Measurements from ENCODE around the gene CRMP1. TPM values are rescaled to one million over a fixed set of nuclear protein-coding genes. Genes with fewer than 3 reads are reported as not detected.

The CRMP1 gene
- total and polyA plus RNA-seq, 2 of the 8 experiments (the other 6 are each of a cell fraction or from before 2014, with no cell fraction given) = 120 to 131 TPM

DNA sequence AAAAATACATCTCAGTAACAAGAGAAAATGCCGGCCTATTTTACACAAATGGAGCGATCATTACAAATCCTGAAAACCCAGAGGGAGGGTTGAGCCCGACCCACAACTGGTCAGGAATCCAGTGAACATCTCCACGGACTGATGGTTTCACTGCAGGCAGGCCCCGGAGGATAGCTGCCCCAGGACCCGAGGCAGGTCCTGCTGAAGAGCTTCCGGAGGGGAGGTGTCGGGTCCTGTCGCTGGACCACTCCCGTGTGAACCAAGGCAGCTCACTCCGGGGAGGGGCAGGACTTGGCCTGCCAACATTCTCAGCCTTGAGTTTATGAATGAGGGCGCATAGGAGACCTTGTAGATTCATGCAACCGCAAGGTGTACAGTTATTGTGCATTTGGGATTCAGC lies 4.8 kb upstream of the CRMP1 start:
- Histone ChIP-seq H2BK20ac (ENCODE audit: low read length) (no peak overlapping the region), H3K79me2 (ENCODE audit: control insufficient read depth in 1 of 2, insufficient read depth in 2 of 2, low read length in 2 of 2) (no peaks in the 10 kb centered on the region), H3K18ac (ENCODE audit: extremely low read depth, low read length) (no peak overlapping the region), H2AFZ (ENCODE audit: low read length) (no peak overlapping the region), H3K27ac (ENCODE audit: low read depth, low read length) (no peak overlapping the region), H3K36me3 (ENCODE audit: control insufficient read depth in 2 of 4, insufficient read depth in 4 of 4, low read length in 3 of 4) (no peaks in the 10 kb centered on the region), H4K8ac (ENCODE audit: extremely low read depth, insufficient read depth, low read length) (no peak overlapping the region), H3K23ac (ENCODE audit: insufficient read length) (no peak overlapping the region), H3K14ac (ENCODE audit: insufficient read length) (no peak overlapping the region), H2BK15ac (ENCODE audit: low read length) (no peak overlapping the region), H3K4me1 (replicated peaks in 1 of 4; ENCODE audit: control insufficient read depth in 3 of 4, insufficient read depth in 4 of 4, low read length in 3 of 4) (peaks cover 9 to 17% (median 11%) of the 10 kb centered on the region in 4 experiments), H4K20me1 (replicated peaks in 1 of 2; ENCODE audit: control insufficient read depth in 1 of 2, insufficient read depth in 2 of 2, low read length in 2 of 2) (peaks cover 1 to 4% of the 10 kb centered on the region in 2 experiments), H3K79me1 (ENCODE audit: low read depth, low read length) (no peaks in the 10 kb centered on the region), H2BK5ac (ENCODE audit: low read depth, low read length) (no peak overlapping the region), H4K5ac (ENCODE audit: insufficient read length, low read depth, low read length) (no peak overlapping the region), H2BK120ac (replicated peaks; ENCODE audit: low read depth, low read length) (no peak overlapping the region), H3K4me2 (ENCODE audit: insufficient read depth in 1 of 2, low read depth in 2 of 2, low read length in 2 of 2) (no peak overlapping the region), H3K9ac (replicated peaks in 1 of 4; ENCODE audit: extremely low read depth in 1 of 4, low read depth in 3 of 4, low read length in 3 of 4) (no peak overlapping the region), H3K23me2 (ENCODE audit: low read depth, low read length) (peaks cover 5% of the 10 kb centered on the region), H3K4ac (replicated peaks; ENCODE audit: insufficient read length, low read depth, low read length) (no peak overlapping the region), H3K27me3 (replicated peaks in 1 of 4; ENCODE audit: control insufficient read depth in 3 of 4, extremely low read depth in 1 of 4, insufficient read depth in 3 of 4, low read length in 3 of 4) (peaks cover 9 to 53% (median 41%) of the 10 kb centered on the region in 4 experiments), H3K4me3 (ENCODE audit: extremely low read depth in 1 of 4, insufficient read depth in 2 of 4, low read depth in 3 of 4, low read length in 4 of 4) (no peak overlapping the region), H2BK12ac (ENCODE audit: low read depth, low read length) (no peak overlapping the region), H3K9me3 (ENCODE audit: insufficient read depth in 2 of 2, low read depth in 1 of 2, low read length in 1 of 2) (peaks cover 3 to 5% of the 10 kb centered on the region in 2 experiments; a peak in 2 of 4 replicates), H2AK5ac (ENCODE audit: low read depth, low read length) (no peak overlapping the region), H3K56ac (replicated peaks; ENCODE audit: insufficient read length, low read depth, low read length) (no peak overlapping the region), H4K91ac (replicated peaks; ENCODE audit: insufficient read length, low read length) (no peak overlapping the region)
- 92% methylated on average over 13 of the region's 13 CpGs; no CpG with 5 or more reads in 1 of the 2 experiments for WGBS, 2 experiments (ENCODE audit: extremely low coverage in 1 of 2, insufficient coverage in 1 of 2, insufficient read length in 1 of 2, insufficient replicate concordance in 2 of 2, low coverage in 1 of 2, low lambda C conversion rate in 2 of 2, missing lambda C conversion rate in 1 of 2)
- ChIA-PET CTCF (ENCODE audit: partially characterized antibody) (interaction anchor here (0.5 to 2.1 kb wide), 3 partner anchors 23 to 101 kb away, joined by 3 to 6 read pairs (median 3); no protein-coding TSS in a partner anchor), POLR2A (ENCODE audit: partially characterized antibody) (interaction anchor here (1.1 kb wide), 1 partner anchor 75 kb away, joined by 3 read pairs; no protein-coding TSS in a partner anchor)
- DNase-seq (ENCODE audit: low read depth in 1 of 2, low spot score in 2 of 2) (no peak), FAIRE-seq (no peak)
- TF ChIP-seq, protein P1, sequence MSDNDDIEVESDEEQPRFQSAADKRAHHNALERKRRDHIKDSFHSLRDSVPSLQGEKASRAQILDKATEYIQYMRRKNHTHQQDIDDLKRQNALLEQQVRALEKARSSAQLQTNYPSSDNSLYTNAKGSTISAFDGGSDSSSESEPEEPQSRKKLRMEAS (IDR thresholded peaks at IDR 0.05) = no peak
- no peak for TF ChIP-seq SIX5 (IDR thresholded peaks at IDR 0.05; ENCODE audit: low read depth, low read length)
- TF ChIP-seq TBP (IDR thresholded peaks at IDR 0.05; ENCODE audit: low read depth, low read length) = no peak
- no peak for TF ChIP-seq RAD21 (IDR thresholded peaks at IDR 0.05 in 1 of 2, conservative IDR thresholded peaks at IDR 0.05 in 1 of 2; ENCODE audit: low read depth in 2 of 2, low read length in 2 of 2)
- no peak for TF ChIP-seq ASH2L (IDR thresholded peaks at IDR 0.05; ENCODE audit: low read length)
- no peak for TF ChIP-seq BCL11A (IDR thresholded peaks at IDR 0.05; ENCODE audit: low read depth in 2 of 2, low read length in 2 of 2)
- TF ChIP-seq CEBPB (IDR thresholded peaks at IDR 0.05; ENCODE audit: low read depth, low read length) = no peak
- TF ChIP-seq KDM5A (IDR thresholded peaks at IDR 0.05; ENCODE audit: low read length) = no peak
- no peak for TF ChIP-seq EZH2 (IDR thresholded peaks at IDR 0.05; ENCODE audit: low read depth, low read length, severe bottlenecking)
- no peak for TF ChIP-seq POU5F1 (IDR thresholded peaks at IDR 0.05; ENCODE audit: low read depth, low read length)
- TF ChIP-seq PHF8 (conservative IDR thresholded peaks at IDR 0.05; ENCODE audit: low read depth, low read length) = no peak
- no peak for TF ChIP-seq HDAC2 (IDR thresholded peaks at IDR 0.05; ENCODE audit: borderline replicate concordance in 1 of 2, low read depth in 2 of 2, low read length in 2 of 2)
- no peak for TF ChIP-seq POLR2AphosphoS5 (IDR thresholded peaks at IDR 0.05; ENCODE audit: low read depth, low read length)
- TF ChIP-seq CBX5 (IDR thresholded peaks at IDR 0.05; ENCODE audit: low read depth, low read length) = no peak

Data from H1 (cell line).